G401 (cell line): ENCODE results near the gene WASHC2C. TPM values are rescaled to one million over a fixed set of nuclear protein-coding genes. Genes with fewer than 3 reads are reported as not detected.
"Not testable (repeated sequence)": the region's sequence is repeated elsewhere in the genome, so short reads cannot be mapped to it uniquely, and the experiment has no call there.

Source experiments
- DNase-seq: peaks from one replicate; pipeline ENCODE4 v3.0.0-alpha.2; 2015; ENCODE audit warnings: low spot score
- in situ Hi-C: cut with HindIII; loops from 2 replicates; pipeline ENCODE4 v1.10.0; 2016; ENCODE audit warnings: low sequenced_read_pairs, mixed read lengths
- total RNA-seq: library from RNA; depleted of rRNA; stranded (reverse); fragments of >200 nt; shearing (Covaris generic); gene quantifications from 2 replicates; pipeline ENCODE4 v1.2.3, GENCODE V29; 2014

The WASHC2C gene
- total RNA-seq, 1 experiment from 2014 or later, result 34.3 TPM

DNA sequence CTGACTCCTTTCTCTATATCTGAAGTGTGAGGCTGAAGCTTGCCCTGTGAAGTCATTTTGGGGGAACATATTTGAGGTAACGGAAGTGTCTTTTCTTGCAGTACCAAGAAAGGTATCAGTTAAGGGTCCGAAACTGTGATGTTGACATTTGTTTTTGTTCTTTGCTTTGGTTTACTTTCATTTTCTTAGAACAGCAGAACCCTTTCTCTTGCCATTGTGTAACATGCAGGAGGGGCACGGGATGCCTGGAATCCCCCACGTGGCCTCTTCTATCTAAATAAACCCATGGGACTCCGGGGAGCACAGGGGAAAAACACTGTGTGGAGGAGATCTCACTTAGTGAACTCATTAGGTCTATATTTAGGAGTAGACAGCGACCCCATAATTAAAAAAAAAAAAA is 34.6 kb downstream of the WASHC2C start:
- DNase-seq, in situ Hi-C loops: not testable (repeated sequence)

DNA sequence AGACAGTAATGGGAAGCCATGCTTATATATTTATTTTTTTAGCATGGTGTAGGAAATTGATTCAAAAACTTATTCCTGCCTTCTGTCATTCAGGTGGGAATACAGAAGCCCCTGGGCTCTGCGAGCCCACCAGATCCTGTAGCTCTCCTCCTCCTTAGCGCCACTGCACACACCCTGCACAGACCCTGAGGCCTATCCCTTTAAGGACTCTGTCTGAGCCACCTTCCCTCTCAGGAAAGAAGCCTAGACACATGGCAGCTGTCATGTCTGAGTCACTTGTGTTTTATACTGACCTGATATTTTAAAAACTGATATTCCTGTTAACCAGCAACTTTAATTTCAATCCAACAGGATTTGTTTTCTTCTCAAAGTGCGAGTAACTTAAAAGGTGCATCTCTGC is 36.0 kb downstream of the WASHC2C start:
- in situ Hi-C loops, DNase-seq: not testable (repeated sequence)

DNA sequence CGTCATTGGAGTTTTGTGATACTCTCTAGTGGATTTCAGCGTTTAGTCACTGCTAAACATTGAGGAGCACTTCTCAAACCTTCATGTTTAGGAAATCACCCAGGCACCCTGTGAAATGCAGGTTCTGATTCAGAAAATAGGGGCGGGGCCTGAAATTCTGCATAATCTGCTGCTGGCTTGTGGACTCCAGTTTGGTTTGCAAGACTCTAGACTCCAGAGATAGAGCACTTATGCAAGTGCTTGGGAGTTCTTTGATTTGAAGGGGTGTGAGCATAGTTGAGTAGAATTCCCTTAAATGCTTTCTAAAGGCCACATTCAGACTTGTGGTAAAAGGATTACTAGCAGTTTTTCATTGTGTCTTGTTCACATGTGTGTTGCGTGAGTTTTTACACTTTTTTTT is 41.3 kb downstream of the WASHC2C start:
- DNase-seq, in situ Hi-C loops: not testable (repeated sequence)

DNA sequence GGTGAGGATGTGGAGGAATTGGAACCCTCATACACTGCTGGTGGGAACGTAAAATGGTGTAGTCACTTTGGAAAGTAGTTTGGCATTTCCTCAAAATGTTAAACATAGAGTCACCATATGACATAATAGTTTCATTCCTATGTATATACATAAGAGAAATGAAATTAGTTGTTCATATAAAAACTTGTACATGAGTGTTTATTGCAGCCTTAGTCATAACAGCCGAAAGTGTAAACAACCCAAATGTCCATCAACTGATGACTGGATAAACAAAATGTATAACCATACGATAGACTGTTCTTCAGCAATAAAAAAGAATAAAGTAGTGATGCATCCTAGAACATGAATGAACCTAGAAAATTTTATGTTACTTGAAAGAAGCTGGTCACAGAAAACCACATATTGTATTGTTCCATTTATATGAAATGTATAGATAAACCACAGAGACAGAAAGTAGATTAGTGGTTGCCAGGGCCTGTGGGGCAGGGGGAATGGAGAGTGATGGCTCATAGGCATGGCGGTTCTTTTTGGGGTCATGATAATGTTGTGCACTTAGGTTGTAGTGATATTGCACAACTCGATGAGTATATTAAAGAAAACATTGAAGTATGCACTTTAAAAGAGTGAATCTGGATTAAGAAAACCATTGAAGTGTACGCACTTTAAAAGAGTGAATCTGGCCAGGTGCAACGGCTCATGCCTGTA is 44.8 kb downstream of the WASHC2C start:
- in situ Hi-C loops, result not testable (repeated sequence)

DNA sequence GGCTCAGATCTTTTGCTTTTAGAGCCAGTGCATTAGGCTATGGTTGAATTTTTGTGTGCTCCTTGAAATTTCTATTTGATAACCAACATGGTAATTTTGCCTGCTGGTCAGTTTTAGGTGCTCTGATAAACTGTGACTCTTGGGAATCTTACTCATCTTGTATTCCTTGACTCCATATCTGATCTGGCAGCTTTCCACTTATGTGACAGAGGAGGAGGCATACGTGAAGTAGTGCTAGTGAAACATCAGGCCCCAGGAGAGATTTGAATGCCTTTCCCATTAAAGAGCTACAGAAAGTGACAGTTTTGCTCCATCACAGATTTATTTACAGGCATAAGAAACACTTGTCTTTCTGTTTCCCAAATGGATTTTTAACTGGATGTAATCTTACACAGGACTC is 59.2 kb downstream of the WASHC2C start:
- not testable (repeated sequence) for DNase-seq

More for the DNA sequence above, 44.8 kb downstream of the WASHC2C start:
- DNase-seq, result not testable (repeated sequence)

DNA sequence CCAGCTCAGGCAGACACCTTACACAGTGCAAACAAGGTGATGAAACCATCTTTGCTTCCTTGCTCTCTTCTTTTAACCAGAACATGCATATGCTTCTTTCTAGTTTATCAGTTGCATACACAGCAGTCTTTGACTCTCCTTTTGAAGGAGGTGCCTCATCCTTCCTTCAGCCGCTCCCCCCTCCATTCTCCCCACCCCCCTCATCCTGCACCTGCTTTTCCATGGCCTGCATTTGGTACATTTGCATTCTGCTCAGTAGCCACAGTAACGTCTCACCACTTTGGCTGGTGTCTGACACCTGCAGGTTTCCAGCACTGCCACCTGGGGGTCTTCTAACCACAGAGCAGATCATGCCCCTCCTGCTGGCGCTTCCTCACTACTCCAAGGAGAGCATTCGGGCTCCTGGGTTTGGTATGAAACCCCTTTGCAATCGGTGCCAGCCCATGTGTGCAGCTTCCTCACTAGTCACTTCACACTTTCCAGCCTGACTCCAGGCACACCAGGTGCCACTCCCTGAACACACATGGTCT is 60.2 kb downstream of the WASHC2C start:
- in situ Hi-C loops, result not testable (repeated sequence)

More for the DNA sequence above, 59.2 kb downstream of the WASHC2C start:
- in situ Hi-C loops, result not testable (repeated sequence)

DNA sequence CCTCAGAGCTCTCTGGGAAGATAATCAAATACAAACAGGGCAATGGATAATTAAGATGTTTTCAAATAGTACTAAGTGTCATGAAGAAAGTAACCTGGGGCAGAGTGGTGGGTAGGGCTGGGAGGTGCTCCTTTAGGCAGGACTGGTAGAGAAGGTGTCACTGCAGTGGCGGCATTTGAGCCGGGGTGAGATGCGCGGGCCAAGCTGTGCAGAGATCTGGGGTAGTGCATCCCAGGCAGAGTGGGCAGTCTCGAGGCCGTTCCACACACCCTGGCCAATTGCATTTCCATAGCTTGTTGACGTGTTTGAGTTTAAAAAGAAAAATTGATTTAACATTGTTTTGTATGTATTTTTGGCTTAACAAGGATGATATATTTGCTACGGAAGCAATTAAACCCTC is 62.9 kb downstream of the WASHC2C start:
- in situ Hi-C loops, DNase-seq: not testable (repeated sequence)

More for the DNA sequence above, 60.2 kb downstream of the WASHC2C start:
- DNase-seq, result not testable (repeated sequence)

DNA sequence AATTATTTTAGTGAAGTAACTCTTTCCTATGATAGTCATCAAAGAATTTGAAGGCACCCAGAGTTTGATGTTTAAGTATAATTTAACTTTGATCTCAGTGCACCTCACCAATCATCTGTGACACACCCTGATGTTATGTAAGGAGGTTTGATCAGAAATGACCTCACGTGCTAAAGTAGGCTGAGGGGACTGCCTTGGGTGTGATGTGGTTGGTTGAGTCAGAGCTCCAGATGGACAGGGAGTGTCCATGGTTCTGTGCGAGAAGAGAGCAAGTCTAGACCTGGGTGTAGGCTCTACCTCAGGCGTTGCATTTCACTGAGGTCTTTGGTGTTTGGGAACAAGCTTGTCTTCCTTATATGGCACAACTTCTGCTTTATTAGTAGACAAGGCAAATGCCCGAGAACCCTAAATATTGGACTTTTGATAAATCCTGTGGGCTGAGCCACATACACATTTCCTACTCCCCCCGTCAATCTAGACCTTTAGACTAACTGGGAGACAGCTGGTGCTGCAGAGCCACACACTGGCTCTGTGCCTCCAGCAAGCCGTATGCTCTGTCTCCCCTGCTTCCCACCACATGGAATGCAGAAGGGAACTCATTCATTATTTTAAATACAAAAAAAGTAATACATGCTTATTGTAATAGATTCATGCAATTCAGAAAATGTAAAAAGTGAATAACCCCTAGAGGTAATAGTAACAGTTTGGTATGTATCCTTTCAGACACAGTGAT is 63.8 kb downstream of the WASHC2C start:
- in situ Hi-C loops, result not testable (repeated sequence)
- DNase-seq, result peak; percentile 31

DNA sequence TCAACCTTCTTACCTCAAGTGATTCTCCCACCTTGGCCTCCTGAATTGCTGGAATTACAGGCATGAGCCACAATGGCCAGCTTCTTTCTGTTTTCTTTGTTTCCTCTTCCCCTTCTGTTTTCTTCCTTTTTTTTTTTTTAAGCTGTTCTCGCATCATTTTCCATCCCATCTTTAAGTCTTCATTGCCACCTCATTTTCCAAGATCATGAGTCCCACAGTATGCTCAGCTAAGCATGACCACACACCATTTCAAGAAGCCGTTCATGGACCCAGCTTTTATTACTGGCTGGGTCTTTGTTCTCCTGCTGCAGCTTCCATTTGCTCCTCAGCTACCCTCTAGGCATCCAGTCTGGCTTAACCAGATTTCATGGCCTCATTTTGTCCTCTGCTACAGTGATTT is 67.7 kb downstream of the WASHC2C start:
- DNase-seq, in situ Hi-C loops: not testable (repeated sequence)

DNA sequence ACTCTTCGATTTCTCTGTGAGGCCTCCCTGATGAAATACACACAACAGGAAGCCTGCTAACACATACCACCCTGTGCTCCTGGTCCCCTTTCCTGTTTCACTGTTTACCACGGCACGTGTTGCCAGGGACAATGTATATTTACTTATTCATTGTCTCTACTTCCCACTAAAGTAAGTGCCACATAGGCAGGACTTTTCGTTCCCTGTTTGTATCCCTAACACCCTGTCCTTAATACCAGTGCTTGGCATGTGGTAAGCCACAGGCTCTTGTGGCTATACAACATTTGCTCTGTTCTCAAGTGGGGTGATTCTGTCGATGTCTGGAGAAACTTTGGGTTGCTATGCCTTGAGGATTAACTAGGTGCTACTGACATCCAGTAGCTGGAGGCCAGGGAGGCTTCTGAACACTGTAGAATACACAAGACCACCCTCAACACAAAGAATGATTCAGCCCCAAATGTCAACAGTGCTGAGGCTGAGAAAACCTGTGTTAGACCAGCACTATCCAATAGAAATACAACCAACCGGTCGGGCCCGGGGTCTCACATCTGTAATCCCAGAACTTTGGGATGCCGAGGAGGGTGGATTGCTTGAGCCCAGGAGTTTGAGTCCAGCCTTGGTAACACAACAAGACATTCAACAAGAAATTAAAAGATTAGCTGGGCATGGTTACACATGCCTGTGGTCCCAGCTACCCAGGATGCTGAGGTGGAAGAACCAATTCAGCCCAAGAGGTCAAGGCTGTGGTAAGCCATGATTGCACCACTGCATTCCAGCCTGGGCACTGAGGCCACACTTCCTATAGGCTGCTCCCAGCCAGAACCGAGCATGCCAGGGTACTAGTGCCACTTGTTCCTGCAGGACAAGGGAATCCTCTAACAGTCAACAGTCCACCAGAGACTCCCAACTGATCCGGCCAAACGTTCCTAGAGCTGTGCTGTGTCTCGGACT is 76.3 kb downstream of the WASHC2C start:
- DNase-seq, in situ Hi-C loops: not testable (repeated sequence)

DNA sequence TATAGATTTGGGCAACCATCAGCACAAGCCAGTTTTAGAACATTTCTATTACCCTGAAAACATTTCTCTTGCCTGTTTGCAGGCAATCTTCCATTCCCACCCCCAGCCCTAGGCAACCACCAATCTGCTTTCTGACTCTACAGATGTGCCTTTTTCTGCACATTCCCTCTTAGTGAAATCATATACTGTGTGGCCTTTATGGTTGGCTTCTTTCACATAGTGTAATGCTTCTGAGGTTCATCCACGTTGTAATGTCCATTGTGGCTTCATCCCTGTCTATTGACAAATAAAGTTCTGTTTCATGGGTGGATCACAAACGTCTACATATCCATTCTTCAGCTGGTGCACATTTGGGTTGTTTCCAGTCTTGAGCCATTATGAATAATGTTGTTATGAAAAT is 77.9 kb downstream of the WASHC2C start:
- in situ Hi-C loops, DNase-seq: not testable (repeated sequence)

DNA sequence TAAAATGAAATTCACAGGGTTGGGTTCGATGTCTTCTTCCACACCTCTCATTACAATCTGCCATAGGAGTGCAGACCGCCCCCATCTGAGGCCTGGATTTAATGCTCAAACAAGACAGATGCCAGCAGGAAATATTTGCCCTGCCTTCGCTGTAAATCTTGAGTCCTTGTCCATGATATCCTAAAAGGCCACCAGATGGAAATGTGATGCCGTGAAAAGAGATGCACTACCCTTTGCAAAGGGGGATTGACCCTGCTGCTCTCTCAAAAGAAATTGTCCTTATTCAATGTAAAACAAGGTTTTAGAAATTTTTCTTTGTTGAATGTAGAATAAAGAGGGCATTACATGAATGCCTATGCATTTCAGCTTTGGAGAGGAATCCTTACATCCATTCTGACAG is 82.8 kb downstream of the WASHC2C start:
- in situ Hi-C loops, result no loop called here
- peak; percentile 23 for DNase-seq

DNA sequence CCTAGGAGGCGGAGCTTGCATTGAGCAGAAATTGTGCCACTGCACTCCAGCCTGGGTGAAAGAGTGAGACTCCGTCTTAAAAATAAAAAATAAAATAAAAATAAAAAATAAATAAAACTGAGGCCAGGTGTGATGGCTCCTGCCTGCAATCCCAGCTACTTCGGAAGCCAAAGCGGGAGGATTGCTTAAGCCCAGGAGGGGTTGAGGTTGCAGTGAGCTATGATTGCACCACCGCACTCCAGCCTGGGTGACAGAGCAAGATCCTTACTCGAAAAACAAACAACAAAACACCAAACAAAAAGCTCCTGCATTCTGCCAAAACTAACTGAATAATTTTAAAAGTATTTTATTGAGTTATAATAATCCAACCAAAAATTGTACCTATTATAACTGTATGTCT is 84.0 kb downstream of the WASHC2C start:
- in situ Hi-C loops, result no loop called here

DNA sequence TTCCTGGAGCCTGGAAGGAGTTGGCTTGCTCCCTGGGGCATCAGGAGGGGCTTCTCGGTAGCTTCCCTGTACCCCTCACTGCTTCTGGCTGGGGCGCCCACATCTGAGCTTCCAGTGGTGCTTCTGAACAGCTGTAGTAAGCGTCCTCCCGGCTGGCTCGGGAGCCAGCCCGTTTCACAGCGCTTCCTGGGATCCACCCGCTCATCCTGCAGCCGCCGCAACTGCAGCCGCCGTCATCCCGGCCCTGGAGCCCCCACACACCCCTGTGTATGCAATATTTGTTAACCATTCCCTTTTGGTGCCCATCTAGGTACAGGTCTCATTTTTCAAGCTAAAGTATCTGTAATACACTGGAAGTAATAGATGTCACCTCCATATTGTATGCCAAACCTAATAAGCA is 85.9 kb downstream of the WASHC2C start:
- DNase-seq, in situ Hi-C loops: not testable (repeated sequence)

More for the DNA sequence above, 84.0 kb downstream of the WASHC2C start:
- no peak for DNase-seq

DNA sequence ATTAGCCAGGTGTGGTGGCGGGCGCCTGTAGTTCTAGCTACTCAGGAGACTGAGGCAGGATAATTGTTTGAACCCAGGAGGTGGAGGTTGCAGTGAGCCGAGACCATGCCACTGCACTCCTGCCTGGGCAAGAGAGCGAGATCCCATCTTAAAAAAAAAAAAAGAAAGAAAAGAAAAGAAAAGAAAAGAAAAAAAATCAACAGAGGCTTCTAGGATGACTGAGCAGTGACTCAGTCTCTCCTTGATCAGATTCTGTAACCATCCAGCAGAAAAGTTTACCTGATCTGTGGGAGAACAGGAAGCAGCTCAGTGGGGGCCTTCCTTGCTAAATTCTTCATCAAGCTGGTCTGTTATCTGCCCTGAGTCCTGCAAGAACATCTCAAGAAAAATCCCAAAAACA is 87.1 kb downstream of the WASHC2C start:
- in situ Hi-C loops, DNase-seq: not testable (repeated sequence)

DNA sequence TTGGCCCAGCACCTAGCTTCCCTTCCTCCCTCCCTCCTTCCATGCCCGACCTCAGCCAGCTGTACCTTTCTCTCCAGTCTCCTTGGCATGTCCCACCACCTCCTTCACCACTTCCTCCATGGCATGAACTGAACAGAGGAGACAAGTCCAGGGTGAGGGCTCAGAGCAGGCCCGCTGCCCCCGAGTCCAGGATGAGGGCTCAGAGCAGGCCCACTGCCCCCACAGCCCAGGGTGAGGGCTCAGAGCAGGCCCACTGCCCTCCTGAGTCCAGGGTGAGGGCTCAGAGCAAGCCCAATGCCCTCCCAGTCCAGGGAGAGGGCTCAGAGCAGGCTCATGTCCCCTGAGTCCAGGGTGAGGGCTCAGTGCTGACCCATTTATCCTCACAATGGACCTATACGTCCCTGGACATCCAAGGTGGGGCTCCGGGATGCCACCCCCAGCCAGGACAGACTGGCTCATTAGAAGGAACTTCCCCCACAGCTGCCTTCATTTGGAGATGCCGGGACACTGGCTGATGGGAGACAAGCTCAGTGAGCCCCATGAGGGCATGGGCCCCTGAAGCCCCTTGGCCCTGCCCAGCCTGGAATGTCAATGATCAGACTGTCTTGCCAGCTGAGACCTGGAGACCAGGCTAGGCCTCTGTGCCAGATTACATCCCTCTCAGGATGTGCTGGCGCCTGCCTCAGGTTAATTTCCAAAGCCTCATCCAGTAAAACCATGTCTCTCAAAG is 90.2 kb downstream of the WASHC2C start:
- in situ Hi-C loops, result no loop called here
- DNase-seq, result no peak

DNA sequence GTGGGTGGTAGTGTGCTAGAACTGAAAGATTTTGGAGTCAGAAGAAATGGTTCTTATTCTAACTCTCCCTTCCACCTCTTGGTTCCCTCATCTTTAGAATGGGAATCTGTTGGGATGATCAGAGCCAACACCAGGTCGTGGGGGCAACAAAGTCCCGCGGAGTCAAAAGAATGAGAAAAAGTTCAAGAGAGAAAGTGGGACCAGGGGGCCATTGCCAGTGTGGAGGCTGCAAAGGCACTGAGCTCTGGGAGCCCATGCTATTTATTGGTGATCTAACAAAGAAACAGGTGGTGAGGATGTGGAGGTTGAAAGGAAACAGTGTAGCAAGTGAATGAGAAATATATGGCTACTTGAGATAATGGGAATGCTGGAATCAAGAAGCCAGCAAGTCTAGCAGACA is 90.8 kb downstream of the WASHC2C start:
- in situ Hi-C loops, result no loop called here

DNA sequence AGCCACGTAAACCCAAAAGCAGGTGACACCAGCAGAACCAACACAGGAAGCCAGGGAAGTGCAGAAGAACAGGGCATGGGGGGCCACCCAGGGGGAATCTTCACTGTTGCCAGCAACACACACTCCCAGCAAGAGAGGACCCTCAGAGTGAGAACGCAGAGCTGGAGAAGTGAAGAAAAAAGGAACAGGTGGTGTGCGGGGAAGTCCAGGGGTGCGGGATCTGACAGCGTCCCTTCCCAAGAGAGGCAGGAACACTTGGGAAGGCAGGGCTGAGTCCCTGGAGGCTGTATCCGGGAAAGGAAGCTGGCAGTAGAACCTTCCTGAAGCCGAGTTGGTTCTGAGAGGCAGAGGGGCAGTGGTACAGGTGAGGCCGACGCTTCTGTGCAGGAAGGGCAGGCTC is 92.5 kb downstream of the WASHC2C start:
- DNase-seq, result no peak
- in situ Hi-C loops, result no loop called here

More for the DNA sequence above, 90.8 kb downstream of the WASHC2C start:
- DNase-seq, result no peak
